Keratinocyte (primary cell): ENCODE data around the gene ZNF362.

ENCODE experiments used
- EZH2 ChIP-seq: IDR thresholded peaks from one replicate; pipeline ENCODE4 v1.6.1; 2012; ENCODE audit warnings: inconsistent platforms, mild to moderate bottlenecking, low read length, moderate library complexity
- TF ChIP-seq, protein P1 (sequence below), 3 experiments: IDR thresholded peaks in 1 of 3; conservative IDR thresholded peaks in 1 of 3; optimal IDR thresholded peaks in 1 of 3; 2 replicates in 2 of 3; 3 replicates in 1 of 3; pipeline versions ENCODE3 to v1.5.1; 2011; ENCODE audit warnings: low read length in 3 of 3, mild to moderate bottlenecking in 3 of 3, moderate library complexity in 2 of 3, control low read depth in 1 of 3, inconsistent platforms in 1 of 3; ENCODE audit not compliant: insufficient read depth in 2 of 3; ENCODE audit errors: extremely low read depth in 1 of 3

DNA sequence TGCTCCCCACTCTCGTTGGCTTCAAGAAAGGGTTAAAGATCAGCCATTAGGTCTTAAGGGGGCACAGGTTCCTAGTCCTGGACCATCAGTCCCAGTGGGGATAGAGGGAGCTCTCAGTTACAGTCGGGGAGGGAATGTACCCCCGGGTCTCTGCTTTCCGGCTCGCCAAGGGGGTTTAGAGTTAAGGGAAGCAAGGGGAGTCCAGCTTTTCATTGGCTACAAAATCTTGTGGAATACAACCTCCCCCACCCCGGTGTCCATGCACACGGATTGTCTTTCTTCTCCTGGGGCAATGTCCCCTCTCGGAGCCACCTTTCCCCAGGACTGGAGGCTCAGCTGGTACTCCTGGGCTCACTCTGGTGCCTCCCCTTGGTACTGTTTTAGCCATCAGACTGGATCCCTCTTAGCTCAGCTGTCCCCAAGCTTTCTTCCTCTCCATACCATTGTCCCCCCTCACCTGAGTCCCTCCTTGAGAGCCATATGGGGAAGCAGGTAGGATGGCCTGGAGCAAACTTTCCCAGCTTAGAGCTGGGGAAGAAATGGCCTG lies 64.4 kb downstream of the ZNF362 start, which contains the start of gene A3GALT2:
- TF ChIP-seq, protein P1, sequence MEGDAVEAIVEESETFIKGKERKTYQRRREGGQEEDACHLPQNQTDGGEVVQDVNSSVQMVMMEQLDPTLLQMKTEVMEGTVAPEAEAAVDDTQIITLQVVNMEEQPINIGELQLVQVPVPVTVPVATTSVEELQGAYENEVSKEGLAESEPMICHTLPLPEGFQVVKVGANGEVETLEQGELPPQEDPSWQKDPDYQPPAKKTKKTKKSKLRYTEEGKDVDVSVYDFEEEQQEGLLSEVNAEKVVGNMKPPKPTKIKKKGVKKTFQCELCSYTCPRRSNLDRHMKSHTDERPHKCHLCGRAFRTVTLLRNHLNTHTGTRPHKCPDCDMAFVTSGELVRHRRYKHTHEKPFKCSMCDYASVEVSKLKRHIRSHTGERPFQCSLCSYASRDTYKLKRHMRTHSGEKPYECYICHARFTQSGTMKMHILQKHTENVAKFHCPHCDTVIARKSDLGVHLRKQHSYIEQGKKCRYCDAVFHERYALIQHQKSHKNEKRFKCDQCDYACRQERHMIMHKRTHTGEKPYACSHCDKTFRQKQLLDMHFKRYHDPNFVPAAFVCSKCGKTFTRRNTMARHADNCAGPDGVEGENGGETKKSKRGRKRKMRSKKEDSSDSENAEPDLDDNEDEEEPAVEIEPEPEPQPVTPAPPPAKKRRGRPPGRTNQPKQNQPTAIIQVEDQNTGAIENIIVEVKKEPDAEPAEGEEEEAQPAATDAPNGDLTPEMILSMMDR (optimal IDR thresholded peaks at IDR 0.05 in 1 of 3, IDR thresholded peaks at IDR 0.05 in 1 of 3, conservative IDR thresholded peaks at IDR 0.05 in 1 of 3; ENCODE audit: extremely low read depth in 1 of 3, insufficient read depth in 2 of 3, low read length in 3 of 3): no peak
- TF ChIP-seq EZH2: no peak
